Breast epithelium (tissue), 4 donors: ENCODE measurements around the gene GLRX. TPM values are rescaled to one million over a fixed set of nuclear protein-coding genes. Genes with fewer than 3 reads are reported as not detected.

Experiments
- DNase-seq, 2 donors: peaks; one replicate each; pipeline ENCODE4 v3.0.0-alpha.2; 2019; ENCODE audit warnings: low spot score in 2 of 2
- H3K27ac ChIP-seq, 2 donors: fragments of 200-600 bp; sonication (generic) in 1 of 2; one replicate each; pipeline ENCODE4 v1.5.1; 2016 to 2019; ENCODE audit warnings: mild to moderate bottlenecking in 1 of 2
- H3K27me3 ChIP-seq, 2 donors: fragments of 200-600 bp; sonication (generic) in 1 of 2; one replicate each; pipeline versions ENCODE4 v1.5.1 to v1.6.0; 2017 to 2019; ENCODE audit warnings: control low read depth in 1 of 2, mild to moderate bottlenecking in 1 of 2
- H3K36me3 ChIP-seq: fragments of 200-600 bp; one replicate; pipeline ENCODE4 v1.5.1; 2019
- H3K4me1 ChIP-seq, 2 donors: fragments of 200-600 bp; sonication (generic); one replicate each; pipeline ENCODE4 v1.5.1; 2016 to 2019; ENCODE audit warnings: control low read depth in 1 of 2
- H3K4me3 ChIP-seq, 3 donors: fragments of 200-600 bp; sonication (generic); 1 replicate in 2 of 3; 2 replicates in 1 of 3; pipeline ENCODE4 v1.5.1; 2016 to 2019; ENCODE audit warnings: mild to moderate bottlenecking in 3 of 3, moderate library complexity in 2 of 3
- H3K9me3 ChIP-seq, 2 donors: fragments of 200-600 bp; sonication (generic) in 1 of 2; one replicate each; pipeline ENCODE4 v1.5.1; 2016 to 2019; ENCODE audit warnings: control low read depth in 1 of 2
- POLR2A ChIP-seq: fragments of 450-650 bp; IDR thresholded peaks from one replicate; pipeline ENCODE4 v1.6.1; 2016; ENCODE audit warnings: antibody characterized with exemption, mild to moderate bottlenecking, moderate library complexity
- POLR2AphosphoS5 ChIP-seq, 3 donors: sonication (generic); formaldehyde crosslinking; IDR thresholded peaks; one replicate each; pipeline ENCODE4 v1.6.1; 2017; ENCODE audit warnings: antibody characterized with exemption in 3 of 3
- intact Hi-C: fragments of 100-400 bp; cut with DNase I; formaldehyde crosslinking; loops from one replicate; pipeline ENCODE4 v1.15.1; 2023; ENCODE audit warnings: low total_unique reads
- total RNA-seq, 3 donors: library from RNA; depleted of rRNA; stranded (reverse); fragments of >200 nt; gene quantifications; one replicate each; pipeline ENCODE4 v1.1.0, GENCODE V29; 2016
- TF ChIP-seq, protein P1 (sequence below), 3 donors: fragments of 450-650 bp; IDR thresholded peaks; one replicate each; pipeline ENCODE4 v1.5.1; 2016 to 2017; ENCODE audit warnings: antibody characterized with exemption in 3 of 3, mild to moderate bottlenecking in 3 of 3, moderate library complexity in 3 of 3

GLRX gene
- total RNA-seq, 3 donors from 2014 or later: 42.1 to 106 (median 72.8) TPM

DNA sequence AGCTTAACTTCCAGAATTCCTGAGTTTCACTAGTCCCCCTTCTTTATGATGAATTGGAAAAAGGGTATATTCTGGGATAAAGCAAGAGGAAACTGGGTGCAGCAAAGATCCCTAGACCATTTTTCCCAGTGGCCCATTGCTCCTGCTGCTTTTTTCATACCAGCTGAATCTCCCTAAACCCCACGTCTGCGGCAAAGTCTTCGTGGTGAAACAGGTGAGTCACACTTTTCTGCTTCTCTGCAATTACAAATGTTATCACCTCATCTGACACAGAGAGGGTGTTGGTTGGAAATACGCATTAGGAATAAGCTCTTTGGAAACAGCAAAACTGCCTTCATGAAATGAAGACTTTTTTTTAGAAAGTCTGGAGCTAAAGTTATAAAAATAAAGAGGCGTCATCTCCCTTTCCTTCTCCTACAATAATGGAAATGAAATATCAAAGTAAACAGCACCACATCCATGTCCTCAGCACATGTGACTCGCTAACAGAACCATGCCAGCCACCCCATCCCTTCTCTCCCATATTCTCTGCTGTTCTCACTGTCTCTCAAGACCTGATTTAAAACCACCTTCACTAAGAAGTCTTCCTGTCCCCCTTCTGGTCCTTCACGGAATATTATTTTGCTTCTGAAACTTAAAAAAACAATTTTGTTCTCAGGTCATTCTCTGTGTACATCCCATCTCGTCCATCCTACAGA lies 39.5 kb upstream of the GLRX start:
- Histone ChIP-seq H3K27me3 (no peaks in the 10 kb centered on the region), H3K9me3 (no peaks in the 10 kb centered on the region), H3K27ac (peak overlapping the region; percentile 59 to 61), H3K4me1 (no peaks in the 10 kb centered on the region), H3K36me3 (no peaks in the 10 kb centered on the region), H3K4me3 (peak overlapping the region in 1 of 3 donors; percentile 9)
- intact Hi-C loops: no loop called here
- TF ChIP-seq POLR2A (no peak), POLR2AphosphoS5 (IDR thresholded peaks at IDR 0.05) (no peak)
- TF ChIP-seq, protein P1, sequence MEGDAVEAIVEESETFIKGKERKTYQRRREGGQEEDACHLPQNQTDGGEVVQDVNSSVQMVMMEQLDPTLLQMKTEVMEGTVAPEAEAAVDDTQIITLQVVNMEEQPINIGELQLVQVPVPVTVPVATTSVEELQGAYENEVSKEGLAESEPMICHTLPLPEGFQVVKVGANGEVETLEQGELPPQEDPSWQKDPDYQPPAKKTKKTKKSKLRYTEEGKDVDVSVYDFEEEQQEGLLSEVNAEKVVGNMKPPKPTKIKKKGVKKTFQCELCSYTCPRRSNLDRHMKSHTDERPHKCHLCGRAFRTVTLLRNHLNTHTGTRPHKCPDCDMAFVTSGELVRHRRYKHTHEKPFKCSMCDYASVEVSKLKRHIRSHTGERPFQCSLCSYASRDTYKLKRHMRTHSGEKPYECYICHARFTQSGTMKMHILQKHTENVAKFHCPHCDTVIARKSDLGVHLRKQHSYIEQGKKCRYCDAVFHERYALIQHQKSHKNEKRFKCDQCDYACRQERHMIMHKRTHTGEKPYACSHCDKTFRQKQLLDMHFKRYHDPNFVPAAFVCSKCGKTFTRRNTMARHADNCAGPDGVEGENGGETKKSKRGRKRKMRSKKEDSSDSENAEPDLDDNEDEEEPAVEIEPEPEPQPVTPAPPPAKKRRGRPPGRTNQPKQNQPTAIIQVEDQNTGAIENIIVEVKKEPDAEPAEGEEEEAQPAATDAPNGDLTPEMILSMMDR (IDR thresholded peaks at IDR 0.05): peak in 1 of 3 donors; percentile 15
- DNase-seq: no peak

DNA sequence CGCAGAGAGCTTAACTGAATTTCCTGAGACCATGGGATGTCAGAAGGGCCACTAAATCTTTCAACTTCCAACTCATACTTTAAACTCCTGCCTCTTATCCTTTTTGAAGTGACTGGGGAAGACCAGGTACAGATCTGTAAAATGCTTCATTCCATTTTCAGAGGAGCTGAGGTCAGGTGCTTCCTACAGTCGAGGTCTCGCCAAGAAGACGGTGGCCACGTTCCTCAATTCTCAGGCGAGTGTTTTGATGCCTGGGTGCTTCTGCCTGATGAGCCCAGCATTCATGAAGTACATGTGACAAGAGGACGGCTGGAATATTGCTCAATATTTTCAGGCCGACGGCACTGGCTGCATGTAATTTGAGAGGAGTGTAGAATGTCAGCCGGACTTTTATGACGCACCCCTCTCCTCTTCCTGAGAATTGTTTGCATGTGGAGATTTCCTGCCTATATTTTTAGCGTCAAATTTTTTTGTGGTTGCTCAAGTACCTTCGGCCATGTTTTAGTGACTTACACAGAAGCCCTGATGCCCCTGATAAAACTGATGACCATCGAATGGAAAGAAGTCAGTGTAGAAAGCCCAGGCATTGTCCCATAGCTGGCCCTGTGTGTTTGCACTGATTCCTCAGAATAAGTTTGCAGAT lies 38.8 kb upstream of the GLRX start:
- peak; percentile 69 to 72 for DNase-seq
- Histone ChIP-seq H3K27me3 (no peaks in the 10 kb centered on the region), H3K4me3 (peak overlapping the region in 1 of 3 donors; percentile 9), H3K36me3 (no peaks in the 10 kb centered on the region), H3K9me3 (no peaks in the 10 kb centered on the region), H3K27ac (peak overlapping the region; percentile 59 to 61), H3K4me1 (peaks cover 0 to under 1% of the 10 kb centered on the region in 2 donors)
- intact Hi-C loops: no loop called here
- TF ChIP-seq POLR2A (no peak), POLR2AphosphoS5 (IDR thresholded peaks at IDR 0.05) (peak; percentile 72 to 90 (median 78))
- TF ChIP-seq, protein P1 (IDR thresholded peaks at IDR 0.05): peak in 1 of 3 donors; percentile 7

DNA sequence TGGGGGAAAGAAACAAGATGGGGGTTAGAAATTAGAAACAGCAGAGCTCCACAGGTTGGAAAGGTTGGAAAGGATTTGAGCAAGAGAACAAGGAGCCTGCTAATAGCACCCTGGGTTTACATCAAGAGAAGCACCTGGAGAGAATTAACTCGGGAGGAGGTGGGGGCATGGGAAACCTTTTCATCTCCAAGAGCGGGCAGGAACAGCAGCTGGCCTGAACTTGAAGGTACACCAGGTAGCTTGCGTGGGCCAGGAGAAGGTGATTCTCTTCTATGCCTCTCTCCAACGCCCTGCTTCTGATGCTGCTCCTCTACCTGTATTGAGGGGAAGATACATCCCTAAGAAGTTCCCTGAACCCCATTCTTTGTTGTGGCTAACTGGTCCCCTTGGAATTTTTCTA lies 37.1 kb upstream of the GLRX start:
- H3K4me3 ChIP-seq: no peak overlapping the region
- intact Hi-C loops: no loop called here

DNA sequence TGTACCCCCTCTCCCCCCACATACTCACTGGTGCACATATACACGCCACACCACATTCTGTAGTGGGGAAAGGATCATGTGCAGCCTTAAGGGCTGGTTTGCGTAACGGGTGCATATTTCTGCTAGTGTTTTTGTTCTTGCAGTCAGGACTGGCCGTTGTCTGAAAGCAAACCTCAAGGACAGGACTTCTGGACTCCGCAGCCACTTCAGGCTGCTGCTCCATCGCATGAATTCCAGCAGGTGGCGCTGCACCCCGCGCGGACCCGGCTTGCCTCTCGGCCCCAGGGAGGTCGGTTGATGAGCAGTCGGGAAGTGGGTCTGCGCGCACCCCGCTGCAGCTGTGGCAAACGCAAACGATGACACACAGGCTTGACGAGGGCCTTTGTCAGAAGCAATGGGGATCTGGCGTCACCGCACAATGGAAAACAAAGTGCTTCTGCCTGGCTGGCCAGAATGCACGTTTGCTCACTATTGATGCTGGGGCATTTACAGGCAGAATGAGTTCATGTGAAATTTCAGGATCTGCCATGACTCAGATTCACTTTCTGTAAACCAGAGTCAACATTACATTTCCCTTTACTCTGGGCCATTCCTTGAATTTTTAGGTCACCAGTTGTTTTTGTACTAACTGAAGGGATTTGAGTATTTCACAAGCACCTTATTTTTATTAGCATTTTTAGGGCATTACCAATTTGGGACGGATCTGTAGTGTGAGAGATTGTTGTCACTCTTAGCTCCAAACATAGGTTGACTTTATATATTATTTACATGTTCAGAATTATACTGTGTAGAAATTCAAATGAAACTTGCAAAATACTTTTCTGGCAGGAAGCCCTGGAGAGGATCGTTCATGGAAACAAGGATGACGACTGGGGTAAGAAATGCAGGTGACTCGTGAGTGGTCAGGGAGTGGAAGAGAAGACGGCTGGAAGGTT lies 36.4 kb upstream of the GLRX start:
- peak overlapping the region in 2 of 3 donors; percentile 32 to 44 for H3K4me3 ChIP-seq
- intact Hi-C loops: no loop called here

More for the DNA sequence above, 37.1 kb upstream of the GLRX start:
- TF ChIP-seq POLR2A (no peak), POLR2AphosphoS5 (IDR thresholded peaks at IDR 0.05) (no peak)
- TF ChIP-seq, protein P1 (IDR thresholded peaks at IDR 0.05): no peak
- H3K27me3 ChIP-seq: no peaks in the 10 kb centered on the region
- H3K4me1 ChIP-seq: peaks cover 0 to 6% of the 10 kb centered on the region in 2 donors
- no peak for DNase-seq
- peak overlapping the region; percentile 84 to 87 for H3K27ac ChIP-seq
- no peaks in the 10 kb centered on the region for H3K36me3 ChIP-seq
- H3K9me3 ChIP-seq: no peaks in the 10 kb centered on the region

More for the DNA sequence above, 36.4 kb upstream of the GLRX start:
- Histone ChIP-seq H3K27ac (peak overlapping the region; percentile 84 to 87), H3K36me3 (no peaks in the 10 kb centered on the region), H3K4me1 (peaks cover 0 to 6% of the 10 kb centered on the region in 2 donors), H3K27me3 (no peaks in the 10 kb centered on the region), H3K9me3 (no peaks in the 10 kb centered on the region)
- peak; percentile 84 to 90 for DNase-seq
- peak; percentile 84 to 97 (median 90) for TF ChIP-seq POLR2AphosphoS5 (IDR thresholded peaks at IDR 0.05)
- TF ChIP-seq POLR2A: no peak
- TF ChIP-seq, protein P1 (IDR thresholded peaks at IDR 0.05): peak; percentile 99
